Hematopoietic multipotent progenitor cell treated with erythropoietin and hydrocortisone succinate and interleukin-3 and kit ligand, for 15 days (in vitro differentiated cells): ENCODE measurements around the gene ANKK1.

Experiments used
- DNase-seq: peaks from one replicate; pipeline ENCODE4 v3.0.0-alpha.2; 2015; ENCODE audit warnings: low spot score

Gene ANKK1, protein sequence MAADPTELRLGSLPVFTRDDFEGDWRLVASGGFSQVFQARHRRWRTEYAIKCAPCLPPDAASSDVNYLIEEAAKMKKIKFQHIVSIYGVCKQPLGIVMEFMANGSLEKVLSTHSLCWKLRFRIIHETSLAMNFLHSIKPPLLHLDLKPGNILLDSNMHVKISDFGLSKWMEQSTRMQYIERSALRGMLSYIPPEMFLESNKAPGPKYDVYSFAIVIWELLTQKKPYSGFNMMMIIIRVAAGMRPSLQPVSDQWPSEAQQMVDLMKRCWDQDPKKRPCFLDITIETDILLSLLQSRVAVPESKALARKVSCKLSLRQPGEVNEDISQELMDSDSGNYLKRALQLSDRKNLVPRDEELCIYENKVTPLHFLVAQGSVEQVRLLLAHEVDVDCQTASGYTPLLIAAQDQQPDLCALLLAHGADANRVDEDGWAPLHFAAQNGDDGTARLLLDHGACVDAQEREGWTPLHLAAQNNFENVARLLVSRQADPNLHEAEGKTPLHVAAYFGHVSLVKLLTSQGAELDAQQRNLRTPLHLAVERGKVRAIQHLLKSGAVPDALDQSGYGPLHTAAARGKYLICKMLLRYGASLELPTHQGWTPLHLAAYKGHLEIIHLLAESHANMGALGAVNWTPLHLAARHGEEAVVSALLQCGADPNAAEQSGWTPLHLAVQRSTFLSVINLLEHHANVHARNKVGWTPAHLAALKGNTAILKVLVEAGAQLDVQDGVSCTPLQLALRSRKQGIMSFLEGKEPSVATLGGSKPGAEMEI

DNA sequence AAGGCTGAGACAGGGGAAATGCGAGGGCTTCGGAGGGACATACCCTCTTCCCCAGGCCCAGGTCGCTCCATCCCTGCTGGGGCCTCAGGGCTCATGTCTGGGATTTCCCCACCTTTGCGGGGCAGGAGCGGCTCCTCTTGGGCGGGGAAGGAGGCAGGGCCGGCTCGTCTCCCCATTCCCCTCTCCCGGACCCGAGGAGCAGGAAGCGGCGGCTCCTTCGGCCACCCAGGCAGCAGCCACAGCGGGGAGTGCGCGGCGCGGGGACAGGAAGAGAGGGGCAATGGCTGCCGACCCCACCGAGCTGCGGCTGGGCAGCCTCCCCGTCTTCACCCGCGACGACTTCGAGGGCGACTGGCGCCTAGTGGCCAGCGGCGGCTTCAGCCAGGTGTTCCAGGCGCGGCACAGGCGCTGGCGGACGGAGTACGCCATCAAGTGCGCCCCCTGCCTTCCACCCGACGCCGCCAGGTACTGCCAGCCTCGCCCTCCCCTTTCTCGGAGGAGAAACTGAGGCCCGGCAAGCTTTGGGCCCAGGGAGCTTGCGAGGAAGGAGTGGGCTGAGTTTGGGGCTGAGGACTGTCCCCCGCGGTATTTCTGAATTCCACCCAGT is at the start of gene ANKK1:
TSS of gene ANKK1 (plus strand) at position 175 of the 607 bp plus-strand sequence. CDS start at position 281, 106 bp downstream.
- no peak for DNase-seq

DNA sequence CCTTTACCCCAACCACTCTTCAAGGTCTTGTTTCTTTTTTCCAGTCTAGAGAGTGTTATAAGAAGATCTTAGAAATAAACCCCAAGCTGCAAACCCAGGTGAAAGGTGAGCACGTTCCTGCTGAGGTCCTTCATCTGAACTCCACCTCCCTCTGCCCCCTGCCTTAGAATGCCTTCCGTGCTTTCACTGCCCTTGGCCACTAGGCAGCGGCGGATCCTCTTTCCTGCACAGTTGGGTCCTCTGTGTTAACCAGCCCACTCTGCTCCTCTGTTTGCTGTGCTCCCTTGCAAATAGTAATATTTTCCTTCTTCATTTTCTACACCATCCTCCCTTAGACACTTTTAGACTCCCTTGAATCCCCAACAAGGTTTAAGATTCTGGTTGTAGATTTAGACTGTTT is 48.8 kb upstream of the ANKK1 start:
- no peak for DNase-seq

DNA sequence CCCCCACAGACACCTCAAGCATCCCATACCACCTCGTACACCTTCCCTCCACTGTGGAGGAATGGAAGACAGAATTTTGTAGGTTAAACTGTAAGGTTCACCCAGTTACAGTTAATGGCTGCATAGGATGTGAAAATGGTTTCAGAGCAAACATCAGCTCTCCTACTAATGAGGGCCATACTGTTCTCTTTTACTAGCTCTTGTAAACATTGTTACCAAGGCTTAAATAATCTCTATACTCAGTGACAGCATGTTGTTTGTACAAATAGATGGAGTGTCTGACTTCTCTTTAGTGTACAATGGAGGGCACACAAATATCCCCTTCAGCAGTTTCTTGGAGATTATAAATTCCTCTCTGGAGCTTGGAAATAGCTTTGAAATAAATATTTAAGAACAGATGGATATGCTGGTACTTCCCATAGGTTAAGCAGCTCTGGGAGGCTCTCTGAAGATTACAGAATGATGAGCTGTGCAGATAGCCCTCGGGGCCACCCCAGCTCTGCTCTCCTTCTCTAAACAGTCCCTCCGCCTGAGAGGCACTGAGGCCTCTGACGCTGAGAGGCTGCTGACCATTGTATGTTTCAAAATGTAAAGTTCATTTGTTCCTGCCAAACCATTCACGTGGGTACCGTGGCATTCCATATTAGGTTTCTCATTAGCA is 47.5 kb upstream of the ANKK1 start:
- DNase-seq = no peak

DNA sequence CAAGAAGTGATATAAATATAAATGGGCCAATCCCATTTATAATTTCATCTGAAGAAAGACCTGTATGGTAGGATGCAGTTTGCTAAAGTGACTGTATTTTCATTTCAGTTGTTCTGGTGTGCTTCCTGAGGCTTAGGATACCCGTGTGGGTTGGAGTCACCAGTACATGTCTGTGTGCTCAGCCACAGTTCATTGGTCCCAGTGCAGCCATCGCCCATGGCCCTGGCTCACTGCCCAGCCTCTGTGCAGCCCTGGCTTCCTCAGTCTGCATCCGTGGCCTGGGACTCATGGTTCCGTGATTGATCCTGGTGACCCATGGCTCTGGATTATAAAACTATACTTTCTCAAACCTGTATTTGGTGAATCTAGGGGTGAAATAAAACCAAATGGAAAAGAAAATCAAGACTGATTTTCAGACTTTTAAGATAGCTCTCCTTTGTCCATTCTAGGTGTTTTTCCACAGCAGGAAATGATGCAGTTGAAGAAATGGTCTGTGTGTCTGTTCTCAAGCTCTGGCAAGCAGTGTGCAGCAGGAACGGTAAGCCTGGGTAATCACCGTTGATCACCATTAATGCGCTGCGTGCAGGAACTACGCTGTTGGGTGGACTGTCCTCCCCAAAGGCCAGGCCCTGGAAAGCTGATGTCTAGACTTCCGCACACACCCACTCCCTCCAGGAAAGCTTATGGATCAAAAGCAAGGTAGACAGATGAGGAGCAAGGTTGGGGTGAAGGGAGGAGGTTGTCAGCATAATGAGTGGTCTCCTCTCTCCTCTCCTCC is 46.0 kb upstream of the ANKK1 start:
- no peak for DNase-seq

DNA sequence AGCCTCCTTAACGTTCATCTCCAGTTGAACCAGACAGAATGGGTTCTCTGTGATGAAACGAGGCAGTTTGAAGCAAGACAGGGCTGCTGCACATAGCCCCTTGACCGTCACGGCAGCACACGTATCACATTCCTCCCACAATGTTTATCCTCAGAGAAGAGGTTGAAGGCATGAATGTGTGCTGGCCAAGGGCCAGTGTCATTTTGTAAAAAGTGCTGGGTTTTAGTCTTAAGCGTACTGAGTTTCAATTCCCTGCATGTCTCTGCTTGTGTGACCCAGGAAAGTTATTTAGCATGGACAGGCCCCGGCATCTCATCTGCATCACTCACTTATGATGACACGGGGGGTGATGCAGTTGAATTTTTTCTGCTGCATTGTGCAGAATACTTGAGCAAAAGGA is 41.6 kb upstream of the ANKK1 start:
- no peak for DNase-seq

DNA sequence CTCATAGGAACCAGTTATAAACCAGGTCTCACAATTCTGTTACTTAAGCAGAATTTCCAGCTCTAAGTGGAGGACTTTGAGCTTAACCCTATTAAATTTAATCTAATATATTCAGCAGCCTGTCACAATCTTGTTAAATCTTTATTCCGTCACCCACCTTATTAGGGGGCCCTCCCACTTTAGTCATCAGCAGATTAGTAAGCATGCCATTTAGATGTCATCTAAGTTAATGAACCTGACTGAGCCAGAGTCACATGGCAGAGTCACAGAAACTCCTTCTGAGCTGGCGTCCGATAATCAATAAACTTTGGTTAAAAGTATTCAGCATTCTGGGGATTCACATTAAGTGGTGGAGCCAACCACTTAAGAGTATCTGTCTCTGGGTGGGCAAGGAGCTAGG is 38.1 kb upstream of the ANKK1 start:
- DNase-seq = no peak

DNA sequence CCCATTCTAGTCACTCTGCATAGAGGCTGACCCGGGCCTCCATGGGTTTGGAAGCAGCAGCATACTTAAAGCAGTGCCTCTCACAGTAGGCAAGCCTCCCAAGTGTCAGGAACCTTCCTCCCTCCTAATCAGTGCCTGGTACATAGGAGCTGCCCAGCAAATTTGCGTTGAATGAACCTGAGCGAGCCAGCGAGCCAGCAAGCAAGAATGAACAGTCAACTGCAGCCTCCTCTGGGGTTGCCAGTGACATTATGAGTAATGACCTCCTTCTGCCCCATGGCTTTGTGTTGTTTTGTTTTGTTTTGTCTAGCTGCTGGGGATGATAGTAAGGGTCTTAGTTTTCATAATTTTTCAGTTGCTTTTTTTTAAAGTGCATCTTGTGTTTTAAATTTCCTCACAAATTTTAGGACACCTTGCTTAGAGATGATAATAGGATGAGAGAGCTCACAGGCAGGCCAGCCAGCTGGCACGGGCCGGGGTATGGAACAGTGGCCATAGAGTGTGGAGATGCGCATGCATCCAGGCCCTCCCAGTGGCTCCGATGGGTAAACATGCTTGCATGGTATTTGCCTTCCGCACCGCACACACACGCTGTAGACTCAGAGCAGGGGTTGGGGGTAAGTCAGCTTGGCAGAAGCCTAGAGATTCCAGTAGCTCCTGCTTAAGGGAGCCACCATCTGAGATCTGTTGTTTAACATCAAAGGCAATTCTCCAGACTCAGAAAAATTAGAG is 37.1 kb upstream of the ANKK1 start:
- no peak for DNase-seq

DNA sequence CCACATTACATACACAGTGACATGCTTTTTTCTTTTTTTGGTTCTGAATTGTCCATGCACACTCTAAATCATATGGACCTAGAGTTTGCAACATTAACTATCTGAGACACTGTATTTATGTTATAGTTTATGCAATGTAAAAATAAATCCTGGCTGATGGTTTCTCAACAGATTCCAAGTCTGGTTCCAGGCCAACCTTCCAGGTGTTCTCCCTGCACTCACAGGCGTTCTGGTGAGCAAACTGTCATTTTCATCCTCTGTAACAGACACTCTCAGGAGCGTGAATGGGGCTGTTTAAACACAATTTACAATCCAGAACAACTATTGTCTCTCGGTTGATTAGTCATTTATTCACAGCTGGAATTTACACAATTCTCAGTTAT is 36.5 kb upstream of the ANKK1 start:
- DNase-seq = no peak

DNA sequence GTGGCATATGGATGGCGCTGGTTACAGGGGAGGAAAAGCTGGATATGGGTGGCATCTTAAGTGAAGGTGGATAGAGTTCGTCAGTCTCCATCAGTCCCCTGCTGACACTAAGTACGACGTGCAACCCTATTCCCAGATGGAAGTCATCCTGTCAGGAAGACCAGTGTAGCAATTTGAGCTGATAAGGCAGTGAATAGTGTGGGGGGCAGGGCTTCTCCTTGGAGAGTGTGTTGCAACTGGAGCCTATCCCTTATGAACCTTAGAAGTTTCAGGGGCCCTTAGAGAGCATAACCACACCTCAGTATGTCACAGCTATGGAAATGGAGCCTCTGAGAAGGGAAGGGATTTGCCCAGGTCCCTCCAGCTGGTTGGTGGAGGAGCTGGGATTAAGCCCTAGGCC is 36.1 kb upstream of the ANKK1 start:
- no peak for DNase-seq

DNA sequence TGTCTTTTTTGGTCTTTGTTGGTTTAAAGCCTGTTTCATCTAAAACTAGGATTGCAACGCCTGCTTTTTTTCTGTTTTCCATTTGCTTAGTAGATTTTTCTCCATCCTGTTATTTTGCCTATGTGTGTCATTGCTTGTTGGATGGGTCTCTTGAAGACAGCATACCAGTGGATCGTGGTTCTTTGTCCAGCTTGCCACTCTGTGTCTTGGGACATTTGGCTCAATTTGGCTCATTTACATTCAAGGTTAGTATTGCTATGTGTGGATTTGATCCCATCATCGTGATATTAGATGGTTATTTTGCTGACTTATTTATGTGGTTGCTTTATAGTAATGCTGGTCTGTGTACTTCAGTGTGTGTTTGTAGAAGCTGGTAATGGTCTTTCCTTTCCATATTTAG is 31.4 kb upstream of the ANKK1 start:
- no peak for DNase-seq

DNA sequence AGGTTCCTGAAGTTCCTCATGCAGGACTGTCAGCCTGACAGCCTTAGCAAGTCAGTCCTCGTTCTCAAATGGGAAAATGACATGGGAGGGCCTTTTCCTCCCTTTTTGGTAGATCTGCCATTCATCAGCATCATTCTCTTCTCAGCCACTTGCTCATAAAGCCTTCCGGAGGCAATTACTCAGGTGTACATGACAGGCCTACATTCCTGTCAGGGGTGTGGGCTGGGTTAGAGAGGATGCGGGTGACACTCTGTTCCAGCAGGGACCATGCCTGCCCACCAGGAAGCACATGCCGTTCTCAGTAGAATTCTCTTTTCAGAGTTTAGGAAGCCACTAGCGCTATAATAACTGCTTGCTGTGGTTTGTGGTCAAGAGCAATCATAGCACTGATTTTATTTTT is 24.2 kb upstream of the ANKK1 start:
- no peak for DNase-seq

DNA sequence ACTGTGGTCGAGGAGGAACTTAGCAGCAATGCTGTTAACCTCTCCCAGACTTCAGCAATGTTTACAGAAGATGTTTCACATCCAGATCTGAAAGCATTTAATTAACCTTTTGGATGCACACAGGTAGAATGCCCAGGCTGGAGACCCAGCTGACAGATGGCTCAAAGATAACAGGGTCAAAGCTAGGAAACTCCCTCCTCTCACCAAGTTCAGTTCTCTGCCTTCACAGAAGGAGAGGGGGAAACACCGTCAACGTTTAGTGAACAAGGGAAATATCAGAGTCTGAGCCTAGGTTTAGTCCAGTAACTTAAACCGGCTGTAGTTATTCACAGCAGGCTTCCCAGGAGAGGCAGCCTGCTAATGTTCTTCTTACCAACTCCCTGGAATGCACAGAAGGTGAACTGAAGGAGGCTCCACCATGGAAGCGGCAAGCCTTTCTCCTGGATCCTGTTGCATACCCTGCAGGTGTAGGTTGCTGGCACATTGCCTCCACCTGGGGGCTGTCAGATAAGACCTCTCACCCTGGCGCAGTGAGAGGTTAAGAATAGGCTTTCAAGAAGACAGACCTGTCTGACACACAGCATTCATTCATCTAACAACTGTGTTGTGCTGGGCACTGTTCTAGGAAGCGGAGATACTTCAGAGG is 23.5 kb upstream of the ANKK1 start:
- no peak for DNase-seq

DNA sequence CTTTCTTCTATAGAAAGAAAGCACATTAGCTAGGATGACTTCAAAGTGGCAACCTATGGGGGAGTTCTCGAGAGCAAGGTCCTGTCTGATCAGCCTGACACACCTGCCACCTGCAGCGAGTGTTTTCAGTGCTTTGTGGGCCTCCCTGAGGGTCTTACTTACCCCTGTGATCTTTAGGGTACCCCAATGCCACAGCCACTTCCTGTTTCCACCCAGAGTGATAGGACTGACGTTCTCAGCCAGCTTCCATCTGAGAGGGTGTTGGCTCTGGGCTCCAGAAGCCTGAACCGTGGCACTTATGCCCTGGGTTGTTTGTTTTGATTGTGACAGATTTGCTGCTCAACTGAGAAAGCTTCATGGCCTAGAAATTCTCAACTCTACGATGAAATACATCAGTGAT is 21.7 kb upstream of the ANKK1 start:
- no peak for DNase-seq

DNA sequence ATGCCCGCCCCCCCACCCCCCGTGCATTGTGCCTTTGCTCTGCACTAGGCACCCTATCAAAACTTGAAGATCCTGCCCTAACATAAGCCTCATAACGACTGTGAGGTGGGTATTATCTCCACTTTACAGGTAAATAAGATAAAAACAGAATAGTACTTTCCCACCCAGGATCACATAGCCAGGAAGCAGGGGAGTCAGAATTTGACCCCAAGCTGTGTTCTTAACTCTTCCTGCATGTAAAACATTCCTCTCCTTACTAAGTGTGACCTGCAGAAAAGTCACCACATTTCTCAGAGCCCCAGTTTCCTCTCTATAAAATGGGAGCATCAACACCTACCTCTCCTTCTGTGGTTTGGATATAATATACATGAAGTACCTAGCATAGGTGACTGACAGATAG is 18.2 kb upstream of the ANKK1 start:
- DNase-seq = no peak

DNA sequence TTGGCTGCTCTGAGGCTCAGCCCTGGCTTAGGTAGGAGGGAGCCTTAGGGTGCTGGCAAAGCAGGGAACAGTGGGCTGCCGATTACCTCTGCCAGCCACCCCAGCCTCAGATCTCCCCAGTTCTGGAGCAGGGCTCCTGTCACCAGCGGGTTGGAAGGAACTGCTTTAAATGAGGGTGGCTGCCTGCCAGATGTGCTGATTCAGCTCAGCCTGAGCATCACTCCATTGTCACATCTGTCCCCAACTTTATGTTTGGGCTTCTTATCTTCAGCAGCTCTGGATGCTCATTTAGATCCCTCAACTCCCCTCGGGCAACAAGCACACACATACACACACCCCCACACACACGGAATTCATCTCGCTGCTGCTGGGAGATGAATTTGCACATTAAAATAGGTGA is 16.9 kb upstream of the ANKK1 start:
- DNase-seq = no peak

DNA sequence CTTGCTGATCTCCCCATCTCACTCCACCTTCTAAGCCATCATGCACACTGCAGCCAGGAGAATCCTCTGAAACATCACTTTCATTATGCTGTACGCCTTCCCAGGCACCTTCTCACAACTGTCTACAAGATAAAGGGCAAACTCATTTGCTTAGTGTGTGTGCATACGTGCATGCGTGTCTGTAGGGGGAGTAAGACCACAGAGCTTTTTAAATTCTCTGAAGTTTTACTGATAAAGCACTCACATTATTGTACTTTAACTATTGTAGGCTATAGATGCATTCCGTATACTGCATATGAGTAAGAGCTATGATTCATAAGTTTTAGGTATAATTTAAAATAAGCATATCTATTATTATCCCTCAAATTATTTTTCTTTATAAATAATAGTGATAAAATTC is 15.3 kb upstream of the ANKK1 start:
- no peak for DNase-seq

DNA sequence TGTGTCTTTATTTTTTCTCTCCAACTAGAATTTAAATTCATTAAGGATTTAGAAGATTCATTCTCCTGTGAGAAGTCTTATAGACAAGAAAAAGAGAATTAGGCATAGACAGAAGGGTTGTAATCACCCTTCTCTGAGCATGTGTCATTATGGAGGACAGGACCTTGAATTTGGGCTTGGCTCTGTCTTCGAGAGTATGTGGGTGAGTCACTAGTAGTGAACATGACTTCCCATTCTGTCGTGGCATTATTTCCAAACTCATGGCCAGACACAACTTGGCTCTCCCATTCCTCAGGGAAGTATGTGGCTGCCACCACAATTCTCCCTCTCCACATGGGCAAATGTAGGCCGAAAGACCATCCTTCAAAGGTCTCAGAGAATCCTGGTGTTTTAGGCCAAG is 14.3 kb upstream of the ANKK1 start:
- no peak for DNase-seq

DNA sequence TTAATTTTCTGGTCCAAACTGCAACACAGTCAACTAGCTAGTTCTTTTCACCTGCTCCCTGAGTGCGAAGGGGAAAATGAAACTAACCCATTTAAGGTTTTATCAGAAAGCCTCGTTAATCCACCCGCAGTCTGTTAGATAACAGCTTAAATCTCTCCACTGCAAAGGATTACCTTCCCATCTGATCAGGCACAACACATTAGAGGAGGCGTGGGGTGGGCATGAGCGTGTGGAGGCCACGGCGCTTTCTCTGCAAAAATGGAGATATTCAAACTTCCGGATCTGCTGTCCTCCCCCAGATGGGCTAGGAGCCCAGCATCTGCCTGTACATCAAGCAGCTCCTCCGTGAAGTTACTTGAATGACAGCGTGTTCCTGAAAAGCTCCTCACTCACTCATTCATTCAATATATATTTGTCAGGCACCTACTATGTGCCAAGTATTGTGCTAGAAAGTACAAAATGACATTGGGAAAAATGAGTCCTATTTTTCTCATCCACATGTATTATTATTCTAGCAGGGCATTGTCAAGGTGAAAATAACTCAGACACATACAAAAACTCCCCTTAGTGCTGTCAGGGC is 13.5 kb upstream of the ANKK1 start:
- no peak for DNase-seq

DNA sequence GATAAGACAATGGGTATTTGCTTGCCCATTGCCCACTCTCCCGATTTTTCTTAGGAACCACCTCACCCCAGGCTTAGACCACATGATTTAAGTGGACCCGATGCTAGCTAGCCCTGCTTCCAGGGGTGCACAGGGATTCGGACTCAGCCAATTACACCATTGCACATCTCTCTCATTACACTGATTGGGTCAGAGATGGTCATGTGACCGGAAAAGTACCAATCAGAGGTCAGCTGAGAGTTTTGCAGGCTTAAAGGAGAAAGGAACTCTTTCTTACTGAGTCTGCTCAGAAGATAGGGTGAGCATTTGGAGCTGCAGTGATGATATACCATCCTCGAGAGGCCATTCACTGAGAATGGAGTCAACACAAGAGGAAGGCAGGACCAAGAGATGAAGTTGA is 12.2 kb upstream of the ANKK1 start:
- DNase-seq = no peak

DNA sequence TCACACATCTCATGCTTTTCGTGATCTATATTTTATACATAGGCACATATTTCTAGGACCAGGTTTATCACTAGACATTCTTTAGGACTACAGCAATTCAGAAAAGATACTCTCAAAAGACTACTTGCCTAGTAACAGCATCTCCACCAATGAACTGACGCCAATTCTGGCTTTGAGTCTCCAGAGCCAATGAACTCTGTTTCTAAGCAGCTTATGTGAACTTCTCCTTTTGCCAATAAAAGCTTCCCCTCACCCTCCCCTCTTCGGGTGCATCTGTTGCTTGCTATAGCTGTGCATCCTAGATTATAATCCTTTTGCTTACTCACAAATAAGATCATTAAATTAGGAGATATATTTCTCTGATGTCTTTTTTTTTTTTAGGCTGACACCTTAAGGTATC is 11.4 kb upstream of the ANKK1 start:
- no peak for DNase-seq
